ENCODE data around the gene SNRNP70. TPM values are rescaled to one million over a fixed set of nuclear protein-coding genes. Genes with fewer than 3 reads are reported as not detected.

The SNRNP70 gene
- total and polyA plus RNA-seq, 10 of the 15 experiments (the other 5 are each of a cell fraction or from before 2014, with no cell fraction given), result 2.7 to 453 (median 159) TPM

DNA sequence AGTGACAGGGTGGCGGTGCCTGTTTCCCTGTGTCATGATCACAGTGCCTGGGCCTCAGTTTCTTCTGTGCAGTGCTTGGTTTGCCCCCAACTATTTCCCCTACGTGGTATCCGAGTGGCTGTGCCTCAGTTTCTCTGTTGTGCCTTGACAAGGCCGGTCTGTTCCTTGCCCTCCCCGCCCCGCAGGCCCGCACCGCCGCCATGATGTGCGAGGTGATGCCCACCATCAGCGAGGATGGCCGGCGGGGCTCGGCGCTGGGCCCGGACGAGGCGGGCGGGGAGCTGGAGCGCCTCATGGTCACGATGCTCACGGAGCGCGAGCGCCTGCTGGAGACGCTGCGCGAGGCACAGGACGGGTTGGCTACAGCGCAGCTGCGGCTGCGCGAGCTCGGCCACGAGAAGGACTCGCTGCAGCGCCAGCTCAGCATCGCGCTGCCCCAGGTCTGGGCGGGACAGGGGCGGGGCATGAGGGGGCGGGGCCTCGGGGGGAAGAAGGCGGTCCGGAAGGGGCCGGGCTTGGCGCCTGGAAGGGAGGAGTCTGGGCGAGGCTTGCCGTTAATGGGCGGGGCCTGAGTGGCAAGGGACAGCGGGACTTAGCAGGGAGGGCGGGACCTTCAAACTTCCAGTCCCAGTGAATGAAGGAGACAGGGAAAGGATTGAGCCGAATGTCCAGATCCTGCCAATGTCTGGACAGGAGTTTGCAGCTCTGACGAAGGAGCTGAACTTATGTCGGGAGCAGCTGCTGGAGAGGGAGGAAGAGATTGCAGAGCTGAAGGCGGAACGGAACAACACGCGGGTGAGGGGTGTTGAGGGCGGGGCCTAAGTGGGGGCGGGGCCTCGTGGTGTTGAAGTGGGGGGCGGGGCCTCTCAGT is 42.7 kb downstream of the SNRNP70 start (continued):
- TF ChIP-seq RFX5 (IDR thresholded peaks at IDR 0.05; ENCODE audit: low read depth, low read length), result no peak
- 0 out of 2 replicates have a peak, but pooled peaks have one; percentile 24 for TF ChIP-seq BACH1 (IDR thresholded peaks at IDR 0.05; ENCODE audit: borderline replicate concordance)
- no peak for TF ChIP-seq ETV6 (conservative IDR thresholded peaks at IDR 0.05 in 1 of 2, IDR thresholded peaks at IDR 0.05 in 1 of 2; ENCODE audit: borderline replicate concordance in 1 of 2, low read depth in 1 of 2)
- no peak for TF ChIP-seq EP300 (IDR thresholded peaks at IDR 0.05; ENCODE audit: borderline replicate concordance in 1 of 2, control insufficient read depth in 1 of 2, low read depth in 2 of 2, low read length in 2 of 2)
- TF ChIP-seq ATF7 (IDR thresholded peaks at IDR 0.05; ENCODE audit: low read depth), result no peak
- no peak for TF ChIP-seq ZBED1 (IDR thresholded peaks at IDR 0.05; ENCODE audit: borderline replicate concordance)
- no peak; the same call in 1 of the 2 replicates for TF ChIP-seq CHD2 (IDR thresholded peaks at IDR 0.05; ENCODE audit: borderline replicate concordance, low read depth, low read length)
- TF ChIP-seq, protein P1, sequence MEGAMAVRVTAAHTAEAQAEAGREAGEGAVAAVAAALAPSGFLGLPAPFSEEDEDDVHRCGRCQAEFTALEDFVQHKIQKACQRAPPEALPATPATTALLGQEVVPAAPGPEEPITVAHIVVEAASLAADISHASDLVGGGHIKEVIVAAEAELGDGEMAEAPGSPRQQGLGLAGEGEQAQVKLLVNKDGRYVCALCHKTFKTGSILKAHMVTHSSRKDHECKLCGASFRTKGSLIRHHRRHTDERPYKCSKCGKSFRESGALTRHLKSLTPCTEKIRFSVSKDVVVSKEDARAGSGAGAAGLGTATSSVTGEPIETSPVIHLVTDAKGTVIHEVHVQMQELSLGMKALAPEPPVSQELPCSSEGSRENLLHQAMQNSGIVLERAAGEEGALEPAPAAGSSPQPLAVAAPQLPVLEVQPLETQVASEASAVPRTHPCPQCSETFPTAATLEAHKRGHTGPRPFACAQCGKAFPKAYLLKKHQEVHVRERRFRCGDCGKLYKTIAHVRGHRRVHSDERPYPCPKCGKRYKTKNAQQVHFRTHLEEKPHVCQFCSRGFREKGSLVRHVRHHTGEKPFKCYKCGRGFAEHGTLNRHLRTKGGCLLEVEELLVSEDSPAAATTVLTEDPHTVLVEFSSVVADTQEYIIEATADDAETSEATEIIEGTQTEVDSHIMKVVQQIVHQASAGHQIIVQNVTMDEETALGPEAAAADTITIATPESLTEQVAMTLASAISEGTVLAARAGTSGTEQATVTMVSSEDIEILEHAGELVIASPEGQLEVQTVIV (IDR thresholded peaks at IDR 0.05; ENCODE audit: borderline replicate concordance, partially characterized antibody), result no peak
- TF ChIP-seq SPI1 (IDR thresholded peaks at IDR 0.05; ENCODE audit: borderline replicate concordance, insufficient read depth, low read depth, low read length), result no peak
- no peak for TF ChIP-seq EED (IDR thresholded peaks at IDR 0.05; ENCODE audit: low read depth)
- TF ChIP-seq, protein P2, sequence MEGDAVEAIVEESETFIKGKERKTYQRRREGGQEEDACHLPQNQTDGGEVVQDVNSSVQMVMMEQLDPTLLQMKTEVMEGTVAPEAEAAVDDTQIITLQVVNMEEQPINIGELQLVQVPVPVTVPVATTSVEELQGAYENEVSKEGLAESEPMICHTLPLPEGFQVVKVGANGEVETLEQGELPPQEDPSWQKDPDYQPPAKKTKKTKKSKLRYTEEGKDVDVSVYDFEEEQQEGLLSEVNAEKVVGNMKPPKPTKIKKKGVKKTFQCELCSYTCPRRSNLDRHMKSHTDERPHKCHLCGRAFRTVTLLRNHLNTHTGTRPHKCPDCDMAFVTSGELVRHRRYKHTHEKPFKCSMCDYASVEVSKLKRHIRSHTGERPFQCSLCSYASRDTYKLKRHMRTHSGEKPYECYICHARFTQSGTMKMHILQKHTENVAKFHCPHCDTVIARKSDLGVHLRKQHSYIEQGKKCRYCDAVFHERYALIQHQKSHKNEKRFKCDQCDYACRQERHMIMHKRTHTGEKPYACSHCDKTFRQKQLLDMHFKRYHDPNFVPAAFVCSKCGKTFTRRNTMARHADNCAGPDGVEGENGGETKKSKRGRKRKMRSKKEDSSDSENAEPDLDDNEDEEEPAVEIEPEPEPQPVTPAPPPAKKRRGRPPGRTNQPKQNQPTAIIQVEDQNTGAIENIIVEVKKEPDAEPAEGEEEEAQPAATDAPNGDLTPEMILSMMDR (IDR thresholded peaks at IDR 0.05 in 2 of 3, conservative IDR thresholded peaks at IDR 0.05 in 1 of 3; ENCODE audit: control insufficient read depth in 2 of 3, extremely low read depth in 1 of 3, insufficient read depth in 1 of 3, low read depth in 3 of 3, low read length in 3 of 3), result peak in 1 of 3 experiments; percentile 22; a peak in 2 of 6 replicates
- no peak for TF ChIP-seq CBFB (IDR thresholded peaks at IDR 0.05; ENCODE audit: low read depth)
- no peak for TF ChIP-seq SMC3 (IDR thresholded peaks at IDR 0.05; ENCODE audit: borderline replicate concordance, low read length)
- no peak for TF ChIP-seq RAD21 (IDR thresholded peaks at IDR 0.05; ENCODE audit: insufficient read depth, low read depth, low read length)
- no peak for TF ChIP-seq POLR2AphosphoS2 (IDR thresholded peaks at IDR 0.05; ENCODE audit: low read depth, low read length)
- TF ChIP-seq, protein P3, sequence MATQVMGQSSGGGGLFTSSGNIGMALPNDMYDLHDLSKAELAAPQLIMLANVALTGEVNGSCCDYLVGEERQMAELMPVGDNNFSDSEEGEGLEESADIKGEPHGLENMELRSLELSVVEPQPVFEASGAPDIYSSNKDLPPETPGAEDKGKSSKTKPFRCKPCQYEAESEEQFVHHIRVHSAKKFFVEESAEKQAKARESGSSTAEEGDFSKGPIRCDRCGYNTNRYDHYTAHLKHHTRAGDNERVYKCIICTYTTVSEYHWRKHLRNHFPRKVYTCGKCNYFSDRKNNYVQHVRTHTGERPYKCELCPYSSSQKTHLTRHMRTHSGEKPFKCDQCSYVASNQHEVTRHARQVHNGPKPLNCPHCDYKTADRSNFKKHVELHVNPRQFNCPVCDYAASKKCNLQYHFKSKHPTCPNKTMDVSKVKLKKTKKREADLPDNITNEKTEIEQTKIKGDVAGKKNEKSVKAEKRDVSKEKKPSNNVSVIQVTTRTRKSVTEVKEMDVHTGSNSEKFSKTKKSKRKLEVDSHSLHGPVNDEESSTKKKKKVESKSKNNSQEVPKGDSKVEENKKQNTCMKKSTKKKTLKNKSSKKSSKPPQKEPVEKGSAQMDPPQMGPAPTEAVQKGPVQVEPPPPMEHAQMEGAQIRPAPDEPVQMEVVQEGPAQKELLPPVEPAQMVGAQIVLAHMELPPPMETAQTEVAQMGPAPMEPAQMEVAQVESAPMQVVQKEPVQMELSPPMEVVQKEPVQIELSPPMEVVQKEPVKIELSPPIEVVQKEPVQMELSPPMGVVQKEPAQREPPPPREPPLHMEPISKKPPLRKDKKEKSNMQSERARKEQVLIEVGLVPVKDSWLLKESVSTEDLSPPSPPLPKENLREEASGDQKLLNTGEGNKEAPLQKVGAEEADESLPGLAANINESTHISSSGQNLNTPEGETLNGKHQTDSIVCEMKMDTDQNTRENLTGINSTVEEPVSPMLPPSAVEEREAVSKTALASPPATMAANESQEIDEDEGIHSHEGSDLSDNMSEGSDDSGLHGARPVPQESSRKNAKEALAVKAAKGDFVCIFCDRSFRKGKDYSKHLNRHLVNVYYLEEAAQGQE (IDR thresholded peaks at IDR 0.05; ENCODE audit: low read depth, low read length), result no peak
- peak; percentile 63 for TF ChIP-seq KLF5 (IDR thresholded peaks at IDR 0.05; ENCODE audit: partially characterized antibody)
- no peak for TF ChIP-seq ESRRA (IDR thresholded peaks at IDR 0.05; ENCODE audit: low read length)
- no peak for TF ChIP-seq ZSCAN29 (IDR thresholded peaks at IDR 0.05)
- TF ChIP-seq MXI1 (IDR thresholded peaks at IDR 0.05; ENCODE audit: low read depth, low read length), result peak; percentile 50
- TF ChIP-seq SP1 (IDR thresholded peaks at IDR 0.05; ENCODE audit: low read depth, low read length), result peak; percentile 39
- no peak for TF ChIP-seq SMAD1 (IDR thresholded peaks at IDR 0.05; ENCODE audit: low read depth, partially characterized antibody)

All from GM12878 (cell line).